GM18502 (cell line): ENCODE measurements around the gene ASTN1.
"Not testable (repeated sequence)": the region's sequence is repeated elsewhere in the genome, so short reads cannot be mapped to it uniquely, and the experiment has no call there.

Experiments
- ATAC-seq: cut with Tn5 transposase; IDR thresholded peaks from one replicate; pipeline ENCODE4 v1.9.1; 2021; ENCODE audit warnings: mild to moderate bottlenecking; ENCODE audit not compliant: unreplicated experiment, poor library complexity

Gene ASTN1

GRCh38 chr1:177116941-177117340, 47.6 kb downstream of the ASTN1 start:
- no peak for ATAC-seq

DNA sequence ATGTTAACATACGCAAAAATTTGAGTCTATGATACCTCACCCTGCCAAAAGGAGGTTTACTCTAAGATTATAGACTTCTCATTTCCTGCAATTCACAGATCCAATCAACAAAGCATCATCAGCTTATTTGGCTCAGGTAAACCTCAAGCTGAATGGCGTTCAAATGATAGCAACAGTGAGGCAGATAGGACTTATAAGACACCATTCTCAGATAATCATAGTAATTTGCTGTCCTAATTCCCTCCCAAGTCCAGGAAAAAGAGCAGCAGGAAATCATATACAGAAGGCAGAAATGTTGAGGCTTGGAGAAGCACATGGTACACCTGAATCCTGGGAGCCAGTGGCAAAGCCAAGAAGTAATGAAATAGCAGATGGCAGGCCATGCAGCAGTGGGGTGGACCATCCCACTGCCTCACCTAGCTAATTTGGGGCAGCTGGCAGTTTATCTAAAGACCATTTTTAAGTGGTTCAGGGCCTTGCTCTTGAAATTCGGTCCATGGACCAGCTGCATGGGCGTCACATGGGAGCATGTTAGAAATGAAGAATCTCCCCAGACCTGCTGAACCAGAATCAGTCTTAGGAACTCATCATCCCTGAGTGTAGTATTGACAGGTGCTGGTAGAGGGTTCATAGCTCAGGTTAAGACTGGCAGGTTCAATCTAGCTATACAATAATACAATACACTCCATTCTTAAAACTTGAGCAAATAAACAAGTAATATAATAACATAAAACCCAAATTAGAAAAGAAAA, 57.7 kb downstream of the ASTN1 start:
- no peak for ATAC-seq

DNA sequence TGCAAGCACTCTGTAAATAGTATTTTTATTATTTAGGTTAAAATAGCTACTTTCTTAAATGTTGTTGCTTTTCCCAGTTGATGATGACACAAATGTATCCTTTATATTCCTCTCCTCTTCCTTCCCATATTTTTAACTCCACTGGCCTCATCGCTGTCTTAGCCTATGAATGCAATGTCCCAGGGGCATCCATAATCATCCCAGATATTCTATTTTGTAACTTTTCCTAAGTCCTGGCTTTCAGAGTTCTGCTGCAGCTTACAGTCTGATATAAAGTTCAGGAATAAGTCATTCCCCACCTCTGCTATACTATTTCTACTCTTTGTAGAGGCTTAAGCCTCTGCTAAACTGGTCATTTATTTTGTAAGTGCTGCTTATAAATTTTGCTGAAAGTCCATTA, 58.3 kb downstream of the ASTN1 start:
- no peak for ATAC-seq

DNA sequence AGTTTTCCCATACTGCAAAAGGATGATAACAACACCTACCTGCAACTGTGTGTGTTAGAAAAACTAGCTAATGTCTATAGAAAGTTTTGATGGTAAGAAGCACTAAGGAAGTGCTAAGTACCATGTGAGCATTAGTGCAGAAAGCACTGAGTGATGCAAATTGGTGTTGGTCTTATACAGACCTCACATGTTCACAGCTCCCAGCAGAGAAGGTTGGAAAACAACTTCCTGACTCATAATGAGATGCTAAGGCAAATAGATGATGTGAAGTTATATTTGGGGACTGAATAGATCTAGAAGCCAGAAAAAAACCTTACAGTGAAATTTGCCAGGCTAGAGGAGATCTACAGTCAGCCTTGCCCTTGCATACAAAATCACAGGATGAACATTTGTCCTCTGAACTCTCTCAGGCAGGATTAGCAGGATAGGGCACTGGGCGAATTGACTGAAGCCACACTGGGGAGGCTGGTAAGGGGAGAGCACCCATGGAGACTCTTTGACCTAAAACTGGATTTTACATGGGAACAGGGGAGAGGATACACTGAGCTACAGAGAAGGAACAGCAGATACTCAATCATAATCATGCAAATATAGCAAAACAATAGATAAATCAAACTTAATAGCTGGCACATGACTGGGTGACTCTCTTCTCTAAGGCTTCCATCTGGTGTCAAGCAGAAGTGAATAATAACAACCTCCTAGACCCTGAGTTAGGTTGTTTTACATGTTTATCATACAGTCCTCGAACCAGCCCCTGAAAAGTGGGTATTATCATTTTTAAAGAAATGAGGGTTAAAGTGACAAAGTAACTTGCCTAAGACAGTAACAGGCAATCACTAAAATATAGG, 61.3 kb downstream of the ASTN1 start:
- ATAC-seq = no peak

DNA sequence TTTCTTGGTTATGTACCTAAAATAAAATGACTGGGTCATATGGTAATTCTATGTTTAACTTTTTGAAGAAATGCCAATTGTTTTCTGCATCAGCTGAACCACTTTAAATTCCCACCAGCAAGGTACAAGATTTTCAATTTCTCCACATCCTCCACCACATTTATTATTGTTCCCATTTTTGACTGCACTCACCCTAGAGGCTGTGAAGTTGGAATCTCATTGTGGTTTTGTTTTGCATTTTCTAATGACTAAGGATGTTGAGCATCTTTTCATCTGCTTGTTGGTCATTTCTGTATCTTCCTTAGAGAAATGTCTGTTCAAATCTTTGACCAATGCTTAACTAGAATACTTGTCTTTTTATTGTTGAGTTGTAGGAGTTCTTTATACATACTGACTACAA, 72.5 kb downstream of the ASTN1 start:
- ATAC-seq = no peak

- ATAC-seq = no peak
These were observed 73.5 kb downstream of the ASTN1 start for GRCh38 chr1:177091040-177091439.

GRCh38 chr1:177088966-177089365, 75.5 kb downstream of the ASTN1 start:
- no peak for ATAC-seq

DNA sequence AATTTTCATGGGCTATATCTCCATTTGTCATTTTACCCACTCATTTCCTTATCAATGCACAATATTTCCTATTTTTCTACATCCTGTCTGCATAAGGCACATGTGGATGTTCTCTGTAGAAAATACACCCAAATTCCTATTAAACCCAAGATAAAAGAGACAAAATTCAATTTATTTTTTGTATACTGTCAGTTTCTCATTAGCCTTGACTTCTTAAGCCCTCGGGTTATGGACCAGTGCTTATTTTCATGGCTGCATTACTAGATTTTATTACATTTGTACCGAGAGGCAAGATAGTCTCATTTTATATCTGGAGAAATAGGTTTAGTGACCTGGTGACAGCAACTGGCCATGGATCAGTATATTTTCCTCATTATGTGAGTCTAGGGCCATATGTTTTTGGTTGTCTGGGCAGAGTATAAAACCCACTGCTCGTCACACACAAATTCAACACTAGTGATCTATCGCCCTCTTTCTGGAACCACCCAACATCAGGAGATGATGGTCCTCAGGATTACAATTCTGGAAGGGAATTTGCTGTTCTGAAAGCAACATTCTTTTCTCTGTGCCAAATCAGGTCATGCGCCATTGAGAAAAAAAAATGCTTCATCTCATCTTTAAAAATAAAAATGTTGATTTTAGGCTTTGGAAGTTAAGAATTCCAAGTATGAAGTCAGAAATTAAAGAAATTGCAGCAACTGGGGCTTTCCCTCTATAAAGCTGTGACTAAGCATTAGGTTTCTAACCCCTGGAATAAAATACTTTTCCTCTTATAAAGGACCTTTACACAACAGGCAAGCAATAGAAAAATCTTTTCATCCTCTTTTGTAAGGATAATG, 81.4 kb downstream of the ASTN1 start:
- no peak for ATAC-seq

- ATAC-seq = no peak
These were observed 83.9 kb downstream of the ASTN1 start for GRCh38 chr1:177080564-177080963.

GRCh38 chr1:177077734-177078499, 86.6 kb downstream of the ASTN1 start:
- ATAC-seq = no peak

DNA sequence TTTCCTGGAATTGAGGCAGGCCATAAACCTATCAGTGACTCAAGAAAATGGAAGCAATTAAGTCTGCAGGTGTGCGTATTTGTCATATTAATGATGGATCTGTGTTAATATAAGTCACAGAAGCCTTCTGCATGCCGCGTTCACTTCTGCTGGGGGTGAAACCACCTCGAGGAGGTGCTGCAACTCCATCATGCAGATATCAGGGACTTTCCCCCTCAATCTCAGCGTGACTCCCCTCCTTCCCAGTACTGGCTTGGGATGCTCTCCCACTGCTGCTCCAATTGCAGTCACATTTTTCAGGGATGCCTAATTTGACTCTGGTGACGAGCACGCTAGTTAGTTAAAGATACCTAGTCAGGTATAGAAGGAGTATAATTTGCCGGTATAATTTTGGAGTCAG, 87.5 kb downstream of the ASTN1 start:
- ATAC-seq = no peak

DNA sequence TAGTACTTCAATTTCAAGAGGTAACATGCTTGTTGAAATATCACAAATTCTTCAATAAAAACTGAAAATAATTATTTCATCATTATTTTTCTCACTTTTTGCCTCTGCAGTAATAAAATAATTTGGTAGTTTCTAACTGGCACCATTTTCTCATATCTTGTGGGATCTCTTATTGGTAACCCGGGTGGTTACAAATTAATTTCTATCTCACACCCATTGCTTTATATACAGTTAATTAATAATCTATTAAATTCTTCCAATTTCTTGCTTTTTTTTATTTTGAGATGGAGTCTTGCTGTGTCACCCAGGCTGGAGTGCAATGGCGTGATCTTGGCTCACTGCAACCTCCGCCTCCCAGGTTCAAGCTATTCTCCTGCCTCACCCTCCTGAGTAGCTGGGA, 89.7 kb downstream of the ASTN1 start:
- ATAC-seq = not testable (repeated sequence)

DNA sequence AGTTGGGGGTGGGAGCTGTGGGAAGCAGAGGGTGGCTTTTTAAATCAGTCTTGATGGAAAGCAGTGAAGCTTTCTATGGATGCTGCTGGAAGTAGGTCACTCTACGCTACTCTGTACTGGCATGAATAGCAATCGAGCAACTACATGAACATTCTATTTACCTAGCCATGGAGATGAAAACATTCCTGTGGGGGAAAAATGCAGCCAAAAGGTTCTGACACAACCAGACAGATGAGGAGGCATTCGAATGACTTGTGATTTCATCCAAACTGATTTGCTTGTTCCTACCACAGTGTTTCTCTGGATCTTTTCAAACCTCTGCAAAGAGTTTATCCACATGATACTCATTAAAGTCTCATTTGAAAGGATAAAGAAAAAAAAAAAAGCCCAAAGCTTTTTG, 95.0 kb downstream of the ASTN1 start:
- ATAC-seq = no peak

- ATAC-seq = no peak
These were observed 96.6 kb downstream of the ASTN1 start for GRCh38 chr1:177067752-177068410.

- ATAC-seq = no peak
These were observed 99.1 kb downstream of the ASTN1 start for GRCh38 chr1:177065430-177065829.

DNA sequence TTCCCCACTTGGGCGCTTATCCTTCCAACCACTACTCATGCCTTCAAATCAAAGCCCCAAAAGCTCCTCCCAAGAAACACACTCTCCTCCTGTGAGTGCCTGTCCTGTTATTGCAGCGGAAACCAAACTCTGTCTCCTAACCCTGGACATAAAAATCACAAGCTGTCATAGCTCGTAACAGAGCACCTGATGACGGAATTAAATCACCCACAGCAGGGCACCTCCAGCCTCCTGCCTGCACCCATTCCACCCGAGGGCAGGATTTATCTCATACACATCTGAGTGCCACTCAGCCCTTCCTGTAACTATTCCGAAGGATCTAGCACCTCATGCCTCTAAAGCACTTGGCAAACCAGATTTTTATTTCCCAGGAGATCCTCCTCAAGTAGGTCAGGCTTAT, 100.9 kb downstream of the ASTN1 start:
- no peak for ATAC-seq

- no peak for ATAC-seq
These were observed 110.0 kb downstream of the ASTN1 start for GRCh38 chr1:177054542-177054941.

GRCh38 chr1:177053648-177054047, 110.9 kb downstream of the ASTN1 start:
- no peak for ATAC-seq

GRCh38 chr1:177048314-177049069, 116.0 kb downstream of the ASTN1 start:
- no peak for ATAC-seq
